GM12801 (cell line): ENCODE results near the gene PGBD5.

Source experiments
- TF ChIP-seq, protein P1 (sequence below): IDR thresholded peaks from one replicate; pipeline ENCODE4 v1.5.1; 2011; ENCODE audit warnings: control low read depth; ENCODE audit not compliant: insufficient read length; ENCODE audit errors: extremely low read depth

PGBD5 gene

DNA sequence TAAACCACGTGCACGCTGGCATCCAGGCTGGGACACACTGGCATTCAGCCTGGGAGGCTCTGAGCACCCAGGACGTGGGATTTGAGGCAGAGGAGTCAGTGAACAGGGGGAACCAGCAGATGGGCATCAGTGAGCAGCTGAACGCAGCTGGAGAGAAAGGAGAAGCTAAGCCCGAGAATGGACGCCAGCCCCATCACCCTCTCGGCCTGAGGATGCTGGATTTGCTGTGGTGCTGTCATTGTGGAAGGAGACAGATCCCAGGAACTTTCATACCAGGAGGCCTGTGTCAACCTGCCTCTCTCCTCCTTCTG, 132.8 kb downstream of the PGBD5 start:
- TF ChIP-seq, protein P1, sequence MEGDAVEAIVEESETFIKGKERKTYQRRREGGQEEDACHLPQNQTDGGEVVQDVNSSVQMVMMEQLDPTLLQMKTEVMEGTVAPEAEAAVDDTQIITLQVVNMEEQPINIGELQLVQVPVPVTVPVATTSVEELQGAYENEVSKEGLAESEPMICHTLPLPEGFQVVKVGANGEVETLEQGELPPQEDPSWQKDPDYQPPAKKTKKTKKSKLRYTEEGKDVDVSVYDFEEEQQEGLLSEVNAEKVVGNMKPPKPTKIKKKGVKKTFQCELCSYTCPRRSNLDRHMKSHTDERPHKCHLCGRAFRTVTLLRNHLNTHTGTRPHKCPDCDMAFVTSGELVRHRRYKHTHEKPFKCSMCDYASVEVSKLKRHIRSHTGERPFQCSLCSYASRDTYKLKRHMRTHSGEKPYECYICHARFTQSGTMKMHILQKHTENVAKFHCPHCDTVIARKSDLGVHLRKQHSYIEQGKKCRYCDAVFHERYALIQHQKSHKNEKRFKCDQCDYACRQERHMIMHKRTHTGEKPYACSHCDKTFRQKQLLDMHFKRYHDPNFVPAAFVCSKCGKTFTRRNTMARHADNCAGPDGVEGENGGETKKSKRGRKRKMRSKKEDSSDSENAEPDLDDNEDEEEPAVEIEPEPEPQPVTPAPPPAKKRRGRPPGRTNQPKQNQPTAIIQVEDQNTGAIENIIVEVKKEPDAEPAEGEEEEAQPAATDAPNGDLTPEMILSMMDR, result no peak

DNA sequence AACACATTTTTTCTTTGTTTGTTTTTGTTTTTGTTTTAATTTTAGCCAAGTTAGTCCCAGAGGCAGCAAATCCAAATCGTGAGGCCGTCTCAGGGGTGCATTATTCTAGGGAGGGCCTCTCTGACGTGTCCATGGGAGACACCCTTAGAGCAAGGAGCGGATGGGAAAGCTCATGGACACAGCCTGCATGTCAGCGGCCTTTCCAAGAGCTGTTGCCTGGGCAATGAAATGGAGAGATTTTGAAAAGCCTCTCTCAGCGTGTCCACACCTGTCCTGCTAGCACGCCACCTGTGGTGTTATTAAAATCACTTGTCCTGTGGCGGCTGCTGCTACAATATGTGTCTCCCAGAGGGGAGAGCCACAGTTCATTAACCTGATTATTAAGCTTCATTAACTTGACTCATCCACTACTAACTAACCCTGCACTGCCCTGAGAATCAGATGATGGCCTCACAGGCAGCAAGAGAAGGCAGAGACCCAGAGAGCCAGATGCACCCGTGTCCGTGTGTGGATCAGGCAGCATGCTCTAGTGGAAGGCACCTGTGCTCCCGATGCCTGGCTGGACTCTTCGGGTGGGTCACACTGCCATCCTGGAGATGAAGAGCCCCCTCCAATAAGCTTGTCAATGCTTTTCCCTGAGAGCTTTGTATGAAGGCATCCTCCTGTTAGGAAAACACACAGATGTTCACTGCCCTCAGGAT, 133.3 kb downstream of the PGBD5 start:
- TF ChIP-seq, protein P1, result no peak

DNA sequence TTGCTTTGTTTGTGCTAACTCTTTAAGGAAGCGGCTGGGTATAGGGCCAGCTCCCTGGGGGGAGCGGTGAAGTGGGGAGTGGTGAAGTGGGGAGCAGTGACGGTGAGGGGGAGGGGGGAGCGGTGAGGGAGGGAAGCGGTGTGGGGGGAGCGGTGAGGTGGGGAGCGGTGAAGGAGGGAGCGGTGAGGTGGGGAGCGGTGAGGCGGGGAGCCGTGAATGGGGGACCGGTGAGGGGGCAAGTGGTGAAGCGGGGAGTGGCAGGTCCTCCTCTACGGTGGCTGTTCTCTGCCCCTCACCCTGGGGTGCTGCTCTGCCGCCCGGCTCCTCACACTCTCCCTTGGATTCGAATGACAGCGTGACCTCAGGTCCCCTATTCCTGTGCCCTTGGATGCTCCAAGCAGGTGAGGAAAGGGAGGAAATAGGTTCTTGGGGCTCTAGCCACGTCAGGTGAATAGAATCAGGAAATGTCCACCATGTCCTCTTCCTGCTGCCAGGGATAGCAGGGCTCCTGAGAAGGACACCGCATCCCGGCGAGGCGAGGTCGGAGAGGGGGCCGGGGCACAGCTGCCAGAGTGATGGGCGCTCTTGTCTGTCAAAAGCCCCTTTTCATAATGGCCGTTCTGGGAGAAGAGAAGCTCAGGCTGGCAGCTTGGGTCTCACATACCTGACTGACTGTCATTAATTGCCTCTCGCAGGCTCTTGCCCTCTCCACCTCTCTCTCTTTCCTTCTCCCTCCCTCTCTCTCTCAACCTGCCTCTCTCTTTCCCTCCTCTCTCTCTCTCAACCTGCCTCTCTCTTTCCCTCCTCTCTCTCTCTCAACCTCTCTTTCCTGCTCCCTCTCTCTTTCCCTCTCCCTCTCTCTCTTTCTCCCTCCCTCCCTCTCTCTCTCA, 134.2 kb downstream of the PGBD5 start:
- TF ChIP-seq, protein P1, result no peak

DNA sequence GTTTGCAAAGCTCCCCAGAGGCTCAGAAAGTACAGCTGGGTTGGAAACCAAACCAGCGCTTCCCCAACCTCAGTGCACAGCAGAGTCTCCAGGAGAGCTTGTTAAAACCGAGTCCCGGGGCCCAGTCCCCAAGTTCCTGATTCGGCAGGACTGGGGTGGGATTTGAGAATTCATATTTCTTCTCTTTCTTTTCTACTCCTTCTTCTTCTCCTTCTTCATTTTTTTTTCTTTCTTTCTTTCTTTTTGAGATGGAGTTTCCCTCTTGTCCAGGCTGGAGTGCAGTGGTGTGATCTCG, 136.8 kb downstream of the PGBD5 start:
- TF ChIP-seq, protein P1, result no peak

DNA sequence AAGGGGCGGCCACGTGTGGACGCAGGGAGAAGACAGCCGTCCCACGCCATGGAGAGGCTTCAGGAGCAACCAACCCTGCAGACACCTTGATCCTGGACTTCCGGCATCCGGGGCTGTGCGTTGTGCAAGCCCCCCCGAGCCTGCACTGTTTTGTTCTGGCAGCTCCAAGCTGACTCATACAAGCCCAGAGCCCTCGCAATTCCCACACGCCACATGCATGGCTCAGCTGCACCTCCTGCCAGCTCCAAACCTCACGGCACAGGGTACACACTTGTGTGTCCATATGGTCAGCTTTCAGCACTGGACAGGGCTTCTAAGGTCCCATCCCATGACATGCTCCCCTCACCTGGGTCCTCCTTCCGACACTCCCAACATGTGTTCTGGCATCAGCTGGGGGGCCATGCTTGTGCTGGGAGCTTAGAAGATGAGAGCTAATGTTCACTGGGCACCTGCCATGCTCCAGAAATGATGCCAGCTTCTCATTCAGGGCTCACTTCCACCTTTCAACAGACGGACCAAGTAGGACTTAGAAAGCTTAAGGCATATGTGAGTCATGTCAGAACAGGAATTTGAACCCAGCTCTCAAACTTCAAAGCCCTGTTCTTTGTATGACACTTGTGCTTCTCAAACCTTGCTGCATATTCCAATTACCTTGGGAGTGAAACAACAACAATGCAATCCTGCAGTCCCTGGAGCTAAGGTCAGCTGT, 137.3 kb downstream of the PGBD5 start:
- TF ChIP-seq, protein P1, result no peak

DNA sequence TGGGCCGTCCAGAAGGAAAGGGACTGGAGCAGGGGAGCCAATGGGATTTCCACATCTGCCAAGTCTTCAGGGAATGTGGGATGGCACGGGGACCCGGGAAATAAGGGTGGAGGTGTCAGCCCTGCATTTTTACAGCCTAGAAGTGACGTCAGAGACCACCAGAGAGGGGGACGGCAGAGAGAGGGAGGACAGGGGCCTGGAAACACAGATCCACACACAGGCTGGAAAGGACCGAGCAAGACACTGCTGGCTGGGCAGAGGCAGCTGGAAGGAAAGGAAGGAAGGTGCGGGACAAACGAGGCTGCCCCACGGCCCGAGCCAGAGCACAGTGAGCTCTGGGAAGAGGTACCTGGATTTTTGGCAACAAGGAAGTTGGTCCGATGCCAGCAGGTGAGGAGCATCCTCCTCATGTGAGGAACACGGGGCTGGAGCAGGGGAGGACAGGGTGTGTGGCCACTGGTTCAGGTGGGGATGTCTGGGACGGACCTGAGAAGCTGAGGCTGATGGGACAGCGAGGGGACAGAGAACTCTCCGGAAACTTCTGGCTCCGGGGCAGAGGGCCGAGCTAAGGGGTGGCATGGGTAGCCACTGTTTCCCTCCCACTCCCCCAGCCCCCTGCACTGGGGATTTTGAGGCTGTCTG, 138.3 kb downstream of the PGBD5 start:
- TF ChIP-seq, protein P1, result no peak

DNA sequence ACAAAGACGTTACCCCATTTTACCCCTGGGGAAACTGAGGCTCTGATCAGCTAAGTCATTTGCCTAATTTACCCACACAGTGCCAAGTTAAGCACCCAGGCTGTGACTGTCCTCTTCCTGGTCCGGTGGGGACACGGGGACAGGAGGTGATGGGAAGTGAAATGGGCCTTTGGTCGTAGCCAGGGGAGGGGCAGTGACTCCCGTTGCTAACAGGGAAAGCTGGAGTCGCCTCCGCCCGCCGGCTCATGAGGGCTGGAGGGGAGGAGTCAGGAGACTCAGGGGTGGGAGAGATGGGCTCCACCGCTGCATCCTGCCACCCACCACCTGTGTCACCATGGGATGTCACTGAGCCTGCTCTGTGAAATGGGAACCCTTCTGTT, 139.3 kb downstream of the PGBD5 start:
- TF ChIP-seq, protein P1, result no peak
